GM19193 (cell line): ENCODE results near the gene PRKAR1B.

Source experiments
- POLR2A ChIP-seq: IDR thresholded peaks from 4 replicates; pipeline ENCODE4 v1.6.1; 2011; ENCODE audit not compliant: insufficient read depth, insufficient read length; ENCODE audit errors: extremely low read depth

Gene PRKAR1B

DNA sequence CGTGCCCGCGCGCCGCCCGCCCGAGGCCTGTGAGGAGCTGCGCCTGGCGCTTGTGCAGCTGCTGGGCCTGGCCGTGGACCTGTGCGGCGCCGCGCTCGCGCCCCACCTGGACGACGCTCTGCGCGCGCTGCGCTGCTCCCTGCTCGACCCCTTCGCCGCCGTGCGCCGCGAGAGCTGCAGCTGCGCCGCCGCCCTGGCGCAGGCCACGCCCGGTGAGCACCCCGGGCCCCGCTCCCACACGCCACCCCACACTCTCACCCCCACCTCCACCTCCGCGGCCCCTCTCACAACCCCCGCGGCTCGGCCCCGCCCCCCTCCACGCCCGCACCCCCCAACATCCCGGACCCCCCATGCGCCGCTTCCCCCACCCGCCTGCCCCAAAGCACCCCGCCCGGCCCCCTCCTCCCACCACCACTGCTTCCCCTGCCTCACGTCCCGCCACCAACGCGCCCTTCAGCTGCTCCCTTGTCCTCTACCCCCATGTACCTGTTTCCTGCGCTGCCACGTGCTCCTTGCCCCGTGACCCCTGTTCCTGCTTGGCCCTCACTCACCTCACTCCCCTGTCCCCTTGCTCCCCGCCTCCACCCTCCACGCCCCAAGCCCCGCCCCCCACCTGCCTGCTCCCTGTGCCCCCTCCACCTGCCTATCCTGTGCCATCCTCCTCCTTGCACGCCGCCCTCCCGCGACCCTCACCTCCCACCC lies at the start of gene PRKAR1B:
Gene PRKAR1B (minus strand): TSS at position 178 of the 702 bp plus-strand sequence. CDS start 15,776 bp downstream, outside the sequence.
- peak; percentile 9 for TF ChIP-seq POLR2A

GRCh38 chr7:776381-776780 lies 49.3 kb upstream of the PRKAR1B start:
- TF ChIP-seq POLR2A, result no peak

- TF ChIP-seq POLR2A, result no peak
Measured at GRCh38 chr7:774161-775109, 47.4 kb upstream of the PRKAR1B start.

DNA sequence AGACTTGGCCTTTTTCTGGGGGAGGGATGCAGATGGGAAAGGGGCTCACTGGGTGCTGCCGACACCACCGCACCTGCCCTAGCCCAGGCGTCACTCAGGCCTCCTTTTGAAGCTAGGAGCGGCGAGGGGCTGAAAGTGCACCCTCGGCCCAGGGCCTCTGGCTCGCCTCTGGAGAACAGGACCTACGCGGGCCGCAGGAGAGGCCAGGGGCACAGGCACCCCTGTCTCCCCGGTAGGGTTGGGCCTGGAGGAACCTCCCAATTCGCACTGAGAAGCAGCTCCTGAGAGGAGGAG lies 46.5 kb upstream of the PRKAR1B start:
- TF ChIP-seq POLR2A, result no peak

DNA sequence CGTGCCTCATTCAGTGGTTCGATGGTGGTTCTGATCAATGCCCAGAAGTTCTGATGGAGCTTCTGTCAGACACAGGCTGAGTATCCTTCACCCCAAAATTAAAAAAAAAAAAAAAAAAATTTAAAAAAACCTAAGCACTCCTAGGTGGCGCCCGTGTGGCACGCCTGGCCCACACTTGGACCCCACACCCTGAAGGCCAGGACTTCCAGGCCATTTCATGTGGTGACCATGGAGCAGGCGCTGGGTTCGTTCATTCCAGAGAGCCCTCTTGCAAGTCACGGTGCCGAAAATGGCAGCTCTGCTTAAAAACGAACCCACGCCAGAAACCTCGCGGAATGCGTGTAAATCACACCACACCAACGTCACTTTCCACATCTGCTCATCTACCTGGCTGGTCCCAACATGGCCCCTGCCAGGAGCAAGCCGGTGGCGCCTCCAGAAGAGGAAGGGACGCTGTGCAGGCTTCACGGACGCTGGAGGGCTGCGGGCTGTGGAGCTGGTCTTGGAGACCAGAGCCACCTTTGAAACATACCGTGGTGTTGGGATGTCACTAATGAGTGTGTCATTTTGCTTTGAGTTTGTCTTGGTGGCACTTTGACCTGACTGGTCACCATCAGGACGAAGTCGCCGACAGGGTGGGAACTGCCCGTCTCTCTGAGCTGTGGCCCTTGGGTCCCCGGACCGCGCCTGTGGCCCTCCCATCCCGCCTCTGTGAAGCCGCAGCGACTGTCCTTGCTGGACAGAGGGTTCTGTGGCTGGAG lies 46.0 kb upstream of the PRKAR1B start:
- no peak for TF ChIP-seq POLR2A

- no peak for TF ChIP-seq POLR2A
Measured at GRCh38 chr7:772392-772791, 45.3 kb upstream of the PRKAR1B start.

GRCh38 chr7:772005-772294 lies 44.9 kb upstream of the PRKAR1B start:
- TF ChIP-seq POLR2A, result no peak

- no peak for TF ChIP-seq POLR2A
Measured at GRCh38 chr7:771234-772004, 44.3 kb upstream of the PRKAR1B start.

GRCh38 chr7:770741-771166 lies 43.7 kb upstream of the PRKAR1B start:
- no peak for TF ChIP-seq POLR2A

DNA sequence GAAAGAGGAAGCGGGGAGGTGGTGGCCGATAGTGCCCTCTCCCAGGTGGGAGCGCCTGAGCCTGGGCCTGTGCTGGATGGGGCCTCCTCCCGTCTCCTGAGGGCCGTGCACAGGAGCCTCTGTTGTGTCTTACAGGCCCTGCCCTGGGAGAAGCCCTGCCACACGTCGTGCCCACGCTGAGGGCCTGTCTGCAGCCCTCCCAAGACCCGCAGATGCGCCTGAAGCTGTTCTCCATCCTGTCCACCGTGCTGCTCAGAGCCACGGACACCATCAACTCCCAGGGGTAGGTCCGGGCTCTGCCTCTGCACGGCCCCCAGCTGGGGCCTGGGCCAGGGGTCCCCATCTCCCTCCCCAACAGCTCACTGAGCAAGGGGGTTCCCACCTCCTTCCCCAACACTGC lies 43.3 kb upstream of the PRKAR1B start:
- no peak for TF ChIP-seq POLR2A

GRCh38 chr7:768881-769504 lies 41.9 kb upstream of the PRKAR1B start:
- TF ChIP-seq POLR2A, result no peak

- no peak for TF ChIP-seq POLR2A
Measured at GRCh38 chr7:767941-768731, 41.1 kb upstream of the PRKAR1B start.

DNA sequence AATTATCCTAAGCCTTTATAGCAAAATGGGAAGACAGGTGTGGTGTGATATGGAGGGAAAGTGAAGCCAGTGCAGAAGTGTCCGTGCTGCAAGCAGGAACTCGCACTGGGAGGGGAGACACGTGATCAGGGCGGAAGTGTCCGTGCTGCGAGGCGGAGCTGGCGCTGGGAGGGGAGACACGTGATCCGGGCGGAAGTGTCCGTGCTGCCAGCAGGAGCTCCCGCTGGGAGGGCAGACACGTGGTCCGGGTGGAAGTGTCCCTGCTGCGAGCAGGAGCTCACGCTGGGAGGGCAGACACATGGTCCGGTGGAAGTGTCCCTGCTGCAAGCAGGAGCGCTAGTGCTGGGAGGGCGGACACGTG lies 40.5 kb upstream of the PRKAR1B start:
- TF ChIP-seq POLR2A, result no peak

DNA sequence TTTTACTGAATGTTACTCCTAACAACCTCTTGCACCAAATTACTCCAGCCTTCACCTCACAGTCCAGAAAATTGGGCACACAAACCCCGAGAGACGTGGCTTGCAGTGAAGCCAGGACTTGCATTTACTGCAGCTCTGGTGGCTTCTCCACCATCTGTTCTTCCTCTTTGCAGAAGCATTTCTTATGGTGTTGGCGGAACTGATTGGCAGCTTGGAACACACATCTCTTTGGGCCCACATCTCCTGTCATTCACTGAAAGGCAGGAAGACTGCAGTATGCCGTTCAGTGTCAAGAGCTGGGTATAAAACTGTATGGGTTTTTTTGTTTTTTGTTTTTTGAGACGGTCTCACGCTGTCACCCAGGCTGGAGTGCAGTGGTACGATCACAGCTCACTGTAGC lies 38.3 kb upstream of the PRKAR1B start:
- no peak for TF ChIP-seq POLR2A
